GM12801 (cell line): ENCODE data around the gene DNAH9.

ENCODE experiments used
- TF ChIP-seq, protein P1 (sequence below): IDR thresholded peaks from one replicate; pipeline ENCODE4 v1.5.1; 2011; ENCODE audit warnings: control low read depth; ENCODE audit not compliant: insufficient read length; ENCODE audit errors: extremely low read depth

DNAH9 gene

DNA sequence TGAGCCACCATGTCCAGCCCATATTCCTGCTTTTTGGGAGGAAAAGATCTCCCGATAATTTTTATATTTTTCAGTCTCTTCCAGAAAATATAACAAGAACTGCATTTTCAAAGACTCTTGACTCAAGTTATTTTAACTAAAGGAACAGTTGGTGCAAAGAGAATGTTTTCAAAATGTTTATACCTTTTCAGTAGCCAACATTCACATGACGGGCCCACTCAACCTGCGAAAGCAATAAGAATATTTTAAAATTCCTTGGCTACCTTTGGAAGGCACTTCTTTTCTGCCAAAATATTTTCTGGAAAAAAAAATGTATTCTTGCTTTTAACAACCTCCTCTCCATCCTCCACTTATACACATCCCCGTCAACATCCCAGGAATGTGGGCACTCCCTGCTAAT is 258.7 kb downstream of the DNAH9 start:
- TF ChIP-seq, protein P1, sequence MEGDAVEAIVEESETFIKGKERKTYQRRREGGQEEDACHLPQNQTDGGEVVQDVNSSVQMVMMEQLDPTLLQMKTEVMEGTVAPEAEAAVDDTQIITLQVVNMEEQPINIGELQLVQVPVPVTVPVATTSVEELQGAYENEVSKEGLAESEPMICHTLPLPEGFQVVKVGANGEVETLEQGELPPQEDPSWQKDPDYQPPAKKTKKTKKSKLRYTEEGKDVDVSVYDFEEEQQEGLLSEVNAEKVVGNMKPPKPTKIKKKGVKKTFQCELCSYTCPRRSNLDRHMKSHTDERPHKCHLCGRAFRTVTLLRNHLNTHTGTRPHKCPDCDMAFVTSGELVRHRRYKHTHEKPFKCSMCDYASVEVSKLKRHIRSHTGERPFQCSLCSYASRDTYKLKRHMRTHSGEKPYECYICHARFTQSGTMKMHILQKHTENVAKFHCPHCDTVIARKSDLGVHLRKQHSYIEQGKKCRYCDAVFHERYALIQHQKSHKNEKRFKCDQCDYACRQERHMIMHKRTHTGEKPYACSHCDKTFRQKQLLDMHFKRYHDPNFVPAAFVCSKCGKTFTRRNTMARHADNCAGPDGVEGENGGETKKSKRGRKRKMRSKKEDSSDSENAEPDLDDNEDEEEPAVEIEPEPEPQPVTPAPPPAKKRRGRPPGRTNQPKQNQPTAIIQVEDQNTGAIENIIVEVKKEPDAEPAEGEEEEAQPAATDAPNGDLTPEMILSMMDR, result no peak

DNA sequence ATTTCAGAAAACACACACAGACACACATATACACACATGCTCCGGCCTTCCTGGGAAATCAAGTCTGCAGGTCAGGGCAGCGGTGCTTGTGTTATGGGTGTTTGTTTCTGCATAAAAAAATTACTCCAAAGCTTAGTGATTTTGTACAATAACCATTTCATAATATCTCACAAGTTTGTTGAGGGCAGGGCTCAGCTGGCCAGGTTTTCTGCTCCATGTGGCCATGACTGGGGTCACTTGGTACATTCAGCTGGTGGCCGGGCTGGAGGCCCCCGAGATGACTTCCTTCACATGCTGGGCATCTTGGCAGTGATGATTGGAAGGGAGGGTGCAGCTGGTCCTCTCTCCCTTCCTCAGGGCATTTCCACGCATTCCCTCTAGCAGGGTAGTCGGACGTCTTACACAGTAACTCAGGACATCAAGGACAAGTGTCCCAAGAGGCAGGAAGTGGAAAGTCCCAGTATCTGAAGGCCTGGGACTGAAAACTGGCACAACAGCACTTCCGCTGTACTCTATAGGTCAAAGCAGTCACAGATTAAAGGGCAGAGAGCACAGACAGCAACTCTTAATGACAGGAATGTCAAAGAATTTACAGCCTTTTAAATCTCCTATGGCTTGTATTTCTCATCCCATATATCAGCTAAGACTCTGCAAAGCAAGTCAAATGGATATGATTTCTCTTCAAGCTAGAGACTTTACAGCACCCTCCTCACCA is 271.6 kb downstream of the DNAH9 start:
- TF ChIP-seq, protein P1, result no peak

DNA sequence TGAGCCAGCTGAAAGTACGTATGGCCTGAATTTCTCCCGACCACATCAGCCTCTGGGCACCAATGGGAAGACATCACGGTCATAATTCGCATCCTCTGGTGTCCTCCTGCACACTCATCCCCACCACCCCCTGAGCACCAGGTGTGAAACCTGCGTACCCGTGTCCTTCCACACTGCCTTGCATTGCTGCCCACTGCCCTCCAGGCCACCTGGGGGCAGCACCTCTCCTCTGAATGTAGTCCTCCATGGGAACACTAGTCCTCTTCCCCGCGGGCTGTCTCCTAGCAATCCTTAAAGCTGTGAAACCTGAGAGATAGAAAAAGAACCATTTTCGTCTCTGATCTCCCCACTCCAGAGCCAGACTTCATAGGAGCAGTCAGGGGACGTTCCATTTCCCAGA is 273.5 kb downstream of the DNAH9 start:
- TF ChIP-seq, protein P1, result no peak

DNA sequence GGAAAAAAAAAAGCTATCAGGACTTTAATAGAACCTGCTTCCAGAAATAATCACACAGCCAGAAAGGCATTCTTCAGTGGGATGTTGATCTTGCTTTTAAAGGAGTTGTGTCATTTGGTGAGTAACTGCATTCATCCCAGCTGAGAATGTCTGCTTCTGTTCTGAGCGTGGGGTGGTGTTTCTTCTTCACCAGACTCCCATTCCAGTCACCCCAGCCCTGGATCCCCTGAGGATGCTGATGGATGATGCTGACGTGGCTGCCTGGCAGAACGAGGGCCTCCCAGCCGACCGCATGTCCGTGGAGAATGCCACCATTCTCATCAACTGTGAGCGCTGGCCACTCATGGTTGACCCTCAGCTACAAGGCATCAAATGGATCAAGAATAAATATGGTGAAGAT is 276.5 kb downstream of the DNAH9 start:
- TF ChIP-seq, protein P1, result no peak

DNA sequence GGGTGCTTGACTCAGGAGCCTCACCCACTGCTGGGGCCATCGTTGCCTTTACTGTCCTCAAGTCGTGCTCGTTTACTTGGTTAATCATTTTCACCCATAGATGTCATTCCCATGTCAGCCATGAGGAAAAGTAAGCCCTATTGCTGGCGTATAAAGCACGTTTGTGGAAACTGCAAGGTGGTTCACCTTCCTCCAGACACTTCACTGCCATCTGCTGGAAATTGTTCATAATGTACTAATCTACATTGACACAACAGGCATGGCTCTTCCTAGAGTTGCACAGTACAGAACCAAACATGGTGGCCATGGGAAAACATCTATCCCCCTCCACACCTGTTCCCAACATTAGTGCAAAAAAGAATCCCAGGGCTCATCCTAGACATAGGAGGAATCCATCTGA is 282.4 kb downstream of the DNAH9 start:
- TF ChIP-seq, protein P1, result no peak

DNA sequence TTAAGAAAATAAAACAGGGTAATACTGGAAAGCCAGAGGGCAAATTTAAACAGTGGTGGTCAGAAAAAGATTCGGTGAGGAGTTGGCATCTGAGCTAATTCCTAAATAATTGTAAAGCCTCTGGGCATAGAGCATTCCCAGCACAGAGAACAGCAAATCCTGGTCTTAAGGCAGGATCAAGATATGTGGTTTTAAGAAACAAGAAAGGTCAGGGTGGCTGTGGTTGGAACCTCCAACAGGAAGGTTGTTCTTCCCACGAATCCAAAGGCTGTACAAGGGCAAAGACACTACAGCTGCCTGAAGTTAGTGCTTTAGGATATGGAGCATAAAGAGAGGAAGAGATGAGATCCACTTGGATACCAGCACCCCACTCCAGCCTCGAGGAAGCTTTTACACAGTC is 284.4 kb downstream of the DNAH9 start:
- TF ChIP-seq, protein P1, result no peak

DNA sequence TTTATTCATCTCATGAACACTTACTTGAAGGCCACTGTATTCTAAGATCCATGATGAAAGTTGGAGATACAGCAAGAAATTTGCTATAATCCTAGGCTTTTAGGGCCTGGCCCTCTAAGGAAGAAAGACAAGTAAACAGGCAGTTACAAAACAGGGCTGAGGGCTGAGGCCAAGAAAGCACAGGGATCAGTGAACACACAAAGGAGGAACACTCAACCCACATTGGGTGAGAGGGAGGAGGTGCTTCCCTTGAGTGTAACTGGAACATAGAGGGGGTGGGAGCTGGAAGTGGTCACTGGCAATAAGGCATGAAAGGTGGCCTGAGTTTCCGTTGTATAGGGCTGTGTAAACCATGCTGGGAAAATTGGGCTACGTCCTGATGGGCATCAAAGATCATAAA is 286.8 kb downstream of the DNAH9 start:
- TF ChIP-seq, protein P1, result no peak
